ENCODE results near the gene NGRN. TPM values are rescaled to one million over a fixed set of nuclear protein-coding genes. Genes with fewer than 3 reads are reported as not detected.
A peak's percentile ranks its signal among the peaks of the same experiment; 100 is the strongest.

Gene NGRN
- 88.4 and 99.6 TPM in 2 replicates for total RNA-seq (2014; rRNA removed; shearing (Covaris generic))
- 65.1 and 69.2 TPM in 2 replicates for polyA plus RNA-seq (2015; cell fraction: cytosol; rRNA removed)
- 28.8 and 29.4 TPM in 2 replicates for polyA plus RNA-seq (2015; cell fraction: nucleus; rRNA removed)

GRCh38 chr15:90265271-90266060 lies at the start of gene NGRN:
Gene NGRN (plus strand): TSS chr15:90265672. CDS start chr15:90265713, 41 bp downstream.
- in situ Hi-C loops (cut with HindIII; ENCODE audit: low pct_unique_long_range_greater_than_20kb, low sequenced_read_pairs): no loop called here
- peak; percentile 93 for DNase-seq (ENCODE audit: low read depth, low spot score)

GRCh38 chr15:90217671-90218394 lies 47.6 kb upstream of the NGRN start:
- in situ Hi-C loops (cut with HindIII; ENCODE audit: low pct_unique_long_range_greater_than_20kb, low sequenced_read_pairs): no loop called here
- DNase-seq (ENCODE audit: low read depth, low spot score): no peak

- in situ Hi-C loops (cut with HindIII; ENCODE audit: low pct_unique_long_range_greater_than_20kb, low sequenced_read_pairs): no loop called here
- peak; percentile 50 for DNase-seq (ENCODE audit: low read depth, low spot score)
Observed at GRCh38 chr15:90219421-90220141, 45.9 kb upstream of the NGRN start.

GRCh38 chr15:90221246-90221900 lies 44.1 kb upstream of the NGRN start:
- in situ Hi-C loops (cut with HindIII; ENCODE audit: low pct_unique_long_range_greater_than_20kb, low sequenced_read_pairs): no loop called here
- peak; percentile 88 for DNase-seq (ENCODE audit: low read depth, low spot score)

GRCh38 chr15:90222547-90222946 lies 42.9 kb upstream of the NGRN start:
- in situ Hi-C loops (cut with HindIII; ENCODE audit: low pct_unique_long_range_greater_than_20kb, low sequenced_read_pairs): no loop called here
- no peak for DNase-seq (ENCODE audit: low read depth, low spot score)

GRCh38 chr15:90223441-90224165 lies 41.9 kb upstream of the NGRN start:
- in situ Hi-C loops (cut with HindIII; ENCODE audit: low pct_unique_long_range_greater_than_20kb, low sequenced_read_pairs): no loop called here
- DNase-seq (ENCODE audit: low read depth, low spot score): no peak

- in situ Hi-C loops (cut with HindIII; ENCODE audit: low pct_unique_long_range_greater_than_20kb, low sequenced_read_pairs): no loop called here
- no peak for DNase-seq (ENCODE audit: low read depth, low spot score)
Observed at GRCh38 chr15:90225047-90225446, 40.4 kb upstream of the NGRN start.

GRCh38 chr15:90225504-90226234 lies 39.8 kb upstream of the NGRN start:
- in situ Hi-C loops (cut with HindIII; ENCODE audit: low pct_unique_long_range_greater_than_20kb, low sequenced_read_pairs): no loop called here
- no peak for DNase-seq (ENCODE audit: low read depth, low spot score)

GRCh38 chr15:90227336-90227735 lies 38.1 kb upstream of the NGRN start:
- in situ Hi-C loops (cut with HindIII; ENCODE audit: low pct_unique_long_range_greater_than_20kb, low sequenced_read_pairs): no loop called here
- no peak for DNase-seq (ENCODE audit: low read depth, low spot score)

GRCh38 chr15:90227816-90228772 lies 37.4 kb upstream of the NGRN start:
- DNase-seq (ENCODE audit: low read depth, low spot score): no peak
- in situ Hi-C loops (cut with HindIII; ENCODE audit: low pct_unique_long_range_greater_than_20kb, low sequenced_read_pairs): no loop called here

- in situ Hi-C loops (cut with HindIII; ENCODE audit: low pct_unique_long_range_greater_than_20kb, low sequenced_read_pairs): no loop called here
- DNase-seq (ENCODE audit: low read depth, low spot score): no peak
Observed at GRCh38 chr15:90228960-90229359, 36.5 kb upstream of the NGRN start.

GRCh38 chr15:90230071-90230494 lies 35.4 kb upstream of the NGRN start:
- DNase-seq (ENCODE audit: low read depth, low spot score): no peak
- in situ Hi-C loops (cut with HindIII; ENCODE audit: low pct_unique_long_range_greater_than_20kb, low sequenced_read_pairs): no loop called here

GRCh38 chr15:90230610-90231009 lies 34.9 kb upstream of the NGRN start:
- DNase-seq (ENCODE audit: low read depth, low spot score): no peak
- in situ Hi-C loops (cut with HindIII; ENCODE audit: low pct_unique_long_range_greater_than_20kb, low sequenced_read_pairs): no loop called here

- DNase-seq (ENCODE audit: low read depth, low spot score): no peak
- in situ Hi-C loops (cut with HindIII; ENCODE audit: low pct_unique_long_range_greater_than_20kb, low sequenced_read_pairs): no loop called here
Observed at GRCh38 chr15:90231028-90232017, 34.1 kb upstream of the NGRN start.

Measured in SK-MEL-5 (cell line).